PC-9 (cell line): Measurements from ENCODE around the gene ERMAP. TPM values are rescaled to one million over a fixed set of nuclear protein-coding genes. Genes with fewer than 3 reads are reported as not detected.

Source experiments
- BruUV-seq: library from RNA; stranded (reverse); fragments of 400-500 nt; replicated peaks from 2 replicates; lab custom pipeline; 2021; lab: Mats Ljungman, UMichigan
- CTCF ChIA-PET: fragments of 300-600 bp; sonication (Branson Sonifier 250); formaldehyde crosslinking; loops from one replicate; lab custom pipeline; 2022; ENCODE audit warnings: antibody characterized with exemption; lab: Charles Lee
- POLR2A ChIA-PET: fragments of 300-600 bp; sonication (Branson Sonifier 250); formaldehyde crosslinking; loops from one replicate; lab custom pipeline; 2022; ENCODE audit warnings: antibody characterized with exemption; ENCODE audit not compliant: unreplicated experiment; lab: Charles Lee
- DNase-seq, 2 experiments: peaks; one replicate each; pipeline versions ENCODE4 v3.0.0 to v3.0.0-alpha.2; 2015 to 2022; ENCODE audit warnings: mixed read lengths in 1 of 2
- H2AFZ ChIP-seq: fragments of 200-600 bp; sonication (generic); 2 replicates; pipeline ENCODE4 v1.8.1; 2017; ENCODE audit warnings: antibody characterized with exemption
- H3F3A ChIP-seq: fragments of 200-600 bp; sonication (generic); 2 replicates; pipeline ENCODE4 v1.8.1; 2017; ENCODE audit warnings: antibody characterized with exemption, mild to moderate bottlenecking, low read depth; ENCODE audit not compliant: insufficient read depth
- H3K27ac ChIP-seq: fragments of 200-600 bp; sonication (generic); 2 replicates; pipeline ENCODE4 v1.6.1; 2016; ENCODE audit warnings: mixed run types
- H3K27me3 ChIP-seq: fragments of 200-600 bp; sonication (generic); 2 replicates; pipeline ENCODE4 v1.6.1; 2016; ENCODE audit warnings: low read depth, mixed run types; ENCODE audit not compliant: insufficient read depth
- H3K36me3 ChIP-seq: fragments of 200-600 bp; sonication (generic); 2 replicates; pipeline ENCODE4 v1.6.1; 2016; ENCODE audit warnings: low read depth, mixed run types
- H3K4me1 ChIP-seq: fragments of 200-600 bp; sonication (generic); replicated peaks from 2 replicates; pipeline ENCODE4 v1.6.1; 2016; ENCODE audit warnings: mixed run types; ENCODE audit not compliant: insufficient read depth
- H3K4me2 ChIP-seq: fragments of 200-600 bp; sonication (generic); 2 replicates; pipeline ENCODE4 v1.6.1; 2017; ENCODE audit warnings: mixed run types
- H3K4me3 ChIP-seq: fragments of 200-600 bp; sonication (generic); 2 replicates; pipeline ENCODE4 v1.6.1; 2016; ENCODE audit warnings: mixed run types
- H3K79me2 ChIP-seq: fragments of 200-600 bp; sonication (generic); 2 replicates; pipeline ENCODE4 v1.6.1; 2017; ENCODE audit warnings: low read depth, mixed run types
- H3K9me2 ChIP-seq: fragments of 200-600 bp; sonication (generic); 2 replicates; pipeline ENCODE4 v1.8.1; 2017; ENCODE audit warnings: mild to moderate bottlenecking; ENCODE audit not compliant: insufficient read depth
- H3K9me3 ChIP-seq: fragments of 200-600 bp; sonication (generic); 2 replicates; pipeline ENCODE4 v1.8.1; 2016; ENCODE audit warnings: low read depth; ENCODE audit not compliant: insufficient read depth
- H4K20me1 ChIP-seq: fragments of 200-600 bp; sonication (generic); 2 replicates; pipeline ENCODE4 v1.8.1; 2017; ENCODE audit not compliant: insufficient read depth
- EZH2 ChIP-seq: fragments of 200-600 bp; sonication (generic); IDR thresholded peaks from 2 replicates; pipeline ENCODE4 v1.8.0; 2017; ENCODE audit warnings: antibody characterized with exemption, low read depth
- intact Hi-C: fragments of 100-400 bp; cut with micrococcal nuclease; formaldehyde crosslinking; loops from one replicate; pipeline ENCODE4 v1.10.0; 2022; ENCODE audit not compliant: unreplicated experiment
- total RNA-seq: library from RNA; stranded (reverse); gene quantifications from 2 replicates; pipeline ENCODE4 v1.2.3, GENCODE V29; 2021
- TF ChIP-seq, protein P1 (sequence below): fragments of 200-600 bp; sonication (generic); conservative IDR thresholded peaks from 2 replicates; pipeline ENCODE4 v1.6.1; 2017; ENCODE audit warnings: mixed run types, antibody characterized with exemption, mild to moderate bottlenecking, moderate library complexity

ERMAP gene
- total RNA-seq, 1 experiment from 2014 or later = 20.8 TPM

DNA sequence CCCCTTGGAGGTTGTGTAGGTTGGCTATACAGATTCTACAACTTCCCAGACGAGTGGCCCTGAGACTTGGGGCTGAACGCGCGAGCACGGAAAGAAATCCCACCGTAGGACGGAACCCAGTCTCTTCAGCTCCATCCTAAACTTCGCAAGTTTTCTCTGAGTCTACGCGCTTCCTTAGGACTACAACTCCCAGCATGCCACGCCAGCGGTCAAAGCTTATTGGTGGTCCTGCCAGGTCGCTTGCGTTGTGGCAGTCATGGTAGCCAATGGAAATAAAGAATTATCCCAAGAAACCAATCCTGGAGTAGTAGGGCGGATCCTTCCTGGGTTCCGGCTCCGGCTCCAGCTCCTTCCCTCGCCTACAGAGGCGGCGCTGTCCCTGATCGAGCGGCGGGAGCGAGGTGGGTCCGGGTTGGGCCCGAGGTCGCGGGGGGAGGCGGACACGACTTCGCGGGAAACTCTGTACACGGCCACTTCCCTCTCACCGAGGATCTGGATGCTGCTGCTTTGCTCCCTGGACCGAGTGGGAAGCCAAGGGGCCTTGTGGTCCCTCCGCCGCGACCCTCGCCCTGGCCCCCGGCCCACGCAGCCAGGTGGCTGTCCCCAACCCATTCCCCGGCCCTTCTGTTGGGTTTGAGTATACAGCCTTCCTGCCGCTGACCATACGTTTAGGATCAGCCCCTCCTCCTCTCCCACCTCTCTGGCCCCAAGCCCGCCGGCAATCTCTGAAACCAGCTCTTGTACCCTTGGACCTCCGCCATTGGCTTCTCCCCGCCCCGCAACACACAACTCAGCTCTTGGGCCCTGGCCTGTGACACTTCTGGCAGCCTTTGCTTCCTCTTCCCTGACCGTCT lies 29.6 kb downstream of the ERMAP start, which contains the start of gene ZNF691:
TSS of gene ZNF691 (plus strand) at position 357 of the 854 bp plus-strand sequence. CDS start 3,046 bp downstream, outside the sequence.
- BruUV-seq = no TSS peak
- Histone ChIP-seq H3K9me3 (peaks cover 11% of the 10 kb centered on the region; the same call in 1 of the 2 replicates), H3K4me1 (peaks cover 21% of the 10 kb centered on the region), H3K4me3 (peak within 1 kb of the TSS; percentile 80), H4K20me1 (no peaks in the 10 kb centered on the region), H3K9me2 (no peaks in the 10 kb centered on the region), H3K36me3 (peaks cover 19% of the 10 kb centered on the region), H3F3A (peaks cover 21% of the 10 kb centered on the region; the same call in 1 of the 2 replicates), H3K4me2 (peak within 1 kb of the TSS; percentile 95), H3K27ac (no peak within 1 kb of the TSS), H3K27me3 (no peaks in the 10 kb centered on the region), H2AFZ (peak within 1 kb of the TSS; percentile 96), H3K79me2 (peaks cover 14% of the 10 kb centered on the region)
- intact Hi-C loops = no loop called here
- TF ChIP-seq EZH2 = no peak
- TF ChIP-seq, protein P1, sequence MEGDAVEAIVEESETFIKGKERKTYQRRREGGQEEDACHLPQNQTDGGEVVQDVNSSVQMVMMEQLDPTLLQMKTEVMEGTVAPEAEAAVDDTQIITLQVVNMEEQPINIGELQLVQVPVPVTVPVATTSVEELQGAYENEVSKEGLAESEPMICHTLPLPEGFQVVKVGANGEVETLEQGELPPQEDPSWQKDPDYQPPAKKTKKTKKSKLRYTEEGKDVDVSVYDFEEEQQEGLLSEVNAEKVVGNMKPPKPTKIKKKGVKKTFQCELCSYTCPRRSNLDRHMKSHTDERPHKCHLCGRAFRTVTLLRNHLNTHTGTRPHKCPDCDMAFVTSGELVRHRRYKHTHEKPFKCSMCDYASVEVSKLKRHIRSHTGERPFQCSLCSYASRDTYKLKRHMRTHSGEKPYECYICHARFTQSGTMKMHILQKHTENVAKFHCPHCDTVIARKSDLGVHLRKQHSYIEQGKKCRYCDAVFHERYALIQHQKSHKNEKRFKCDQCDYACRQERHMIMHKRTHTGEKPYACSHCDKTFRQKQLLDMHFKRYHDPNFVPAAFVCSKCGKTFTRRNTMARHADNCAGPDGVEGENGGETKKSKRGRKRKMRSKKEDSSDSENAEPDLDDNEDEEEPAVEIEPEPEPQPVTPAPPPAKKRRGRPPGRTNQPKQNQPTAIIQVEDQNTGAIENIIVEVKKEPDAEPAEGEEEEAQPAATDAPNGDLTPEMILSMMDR = peak; percentile 43; the same call in 1 of the 2 replicates
- ChIA-PET POLR2A (interaction anchor here (0.5 to 0.9 kb wide), 11 partner anchors 29 to 1000 kb away, joined by 3 to 8 read pairs (median 4); partner anchors contain the start of genes C1orf50, ERMAP, P3H1 and SVBP), CTCF (interaction anchor here (0.6 to 1.6 kb wide), 8 partner anchors 29 to 662 kb away, joined by 3 to 15 read pairs (median 4); partner anchors contain the start of genes ERMAP and SVBP)
- peak; percentile 93 for DNase-seq

DNA sequence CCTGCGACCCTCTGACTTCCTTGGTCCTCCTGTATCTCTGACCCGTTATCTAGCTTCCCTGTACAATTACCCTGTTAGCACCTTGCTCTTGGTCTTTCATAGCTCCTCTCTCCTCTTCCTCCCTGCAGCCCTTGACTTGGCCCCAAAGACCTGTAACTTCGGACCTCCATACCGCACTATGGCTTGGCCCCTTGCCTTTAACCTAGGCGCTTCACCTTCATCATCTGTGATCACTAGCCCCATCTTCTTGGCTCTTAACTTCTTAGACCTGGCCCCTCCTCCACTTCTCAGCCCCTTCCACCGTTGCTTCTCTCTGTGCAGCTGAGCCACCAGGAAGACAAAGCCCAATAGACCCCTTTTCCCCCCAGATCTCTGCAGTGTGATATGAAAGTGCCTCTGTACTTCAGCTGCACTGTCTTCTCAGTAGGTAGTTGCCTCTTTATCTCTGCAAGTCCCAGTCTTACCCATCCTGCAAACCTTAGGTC lies 30.2 kb downstream of the ERMAP start:
- H2AFZ ChIP-seq = peak overlapping the region; percentile 96
- POLR2A ChIA-PET = interaction anchor here (0.7 kb wide), 1 partner anchor 57 kb away, joined by 4 read pairs; no protein-coding TSS in a partner anchor

More for the DNA sequence above, 30.2 kb downstream of the ERMAP start:
- TF ChIP-seq, protein P1 = no peak
- TF ChIP-seq EZH2 = no peak
- Histone ChIP-seq H3K27ac (no peak overlapping the region), H3K4me3 (peak overlapping the region; percentile 80), H3K36me3 (peaks cover 24% of the 10 kb centered on the region), H3K4me2 (peak overlapping the region; percentile 95), H3K9me3 (peaks cover 11% of the 10 kb centered on the region; the same call in 1 of the 2 replicates), H3K4me1 (peaks cover 21% of the 10 kb centered on the region), H4K20me1 (no peaks in the 10 kb centered on the region), H3K79me2 (peaks cover 14% of the 10 kb centered on the region), H3K27me3 (no peaks in the 10 kb centered on the region), H3K9me2 (no peaks in the 10 kb centered on the region), H3F3A (peaks cover 21% of the 10 kb centered on the region; the same call in 1 of the 2 replicates)
- no peak for DNase-seq
- CTCF ChIA-PET = interaction anchor here (0.6 to 1.6 kb wide), 3 partner anchors 66 to 663 kb away, joined by 3 to 15 read pairs (median 3); no protein-coding TSS in a partner anchor
- intact Hi-C loops = no loop called here
- BruUV-seq = TSS peak; percentile 50
